ENCODE results near the gene SUSD5. TPM values are rescaled to one million over a fixed set of nuclear protein-coding genes. Genes with fewer than 3 reads are reported as not detected.

The SUSD5 gene
- total and polyA plus RNA-seq, 2 of the 4 experiments (the other 2 are of a cell fraction), result 1.4 to 2.9 TPM

- no peak for TF ChIP-seq RFX5 (IDR thresholded peaks at IDR 0.05; ENCODE audit: low read depth, low read length)
- TF ChIP-seq FOS (IDR thresholded peaks at IDR 0.05; ENCODE audit: low read depth, low read length), result no peak
Measured at GRCh38 chr3:33131331-33132018, 87.1 kb downstream of the SUSD5 start (continued).

GRCh38 chr3:33130144-33130543 lies 88.5 kb downstream of the SUSD5 start:
- ChIA-PET POLR2A (ENCODE audit: unreplicated experiment) (interaction anchor here (0.6 kb wide), 1 partner anchor 308 kb away, joined by 4 read pairs; no protein-coding TSS in a partner anchor), CTCF (interaction anchor here (4.0 kb wide), 1 partner anchor 242 kb away, joined by 66 read pairs; no protein-coding TSS in a partner anchor)
- Histone ChIP-seq H4K20me1 (ENCODE audit: insufficient read depth, low read length) (peaks cover 13% of the 10 kb centered on the region; the same call in 1 of the 2 replicates), H3K56ac (ENCODE audit: extremely low read depth, insufficient read depth, low read length) (no peak overlapping the region), H2AFZ (replicated peaks; ENCODE audit: low read length, poor library complexity) (no peak overlapping the region), H3K23ac (ENCODE audit: low read depth, low read length) (no peak overlapping the region), H3K4me1 (ENCODE audit: control insufficient read depth, insufficient read depth, low read length) (peaks cover 4% of the 10 kb centered on the region), H3K27me3 (ENCODE audit: control insufficient read depth, insufficient read depth, low read length) (no peaks in the 10 kb centered on the region), H4K8ac (ENCODE audit: low read depth in 2 of 2, low read length in 2 of 2) (no peak overlapping the region), H3K18ac (ENCODE audit: low read depth, low read length) (no peak overlapping the region), H4K91ac (ENCODE audit: insufficient read depth, low read depth, low read length) (no peak overlapping the region), H2BK5ac (ENCODE audit: low read depth, low read length, poor library complexity, severe bottlenecking) (peak overlapping the region; percentile 41), H4K5ac (ENCODE audit: low read depth, low read length) (no peak overlapping the region), H3K4me2 (ENCODE audit: low read depth, low read length) (no peak overlapping the region), H3K4me3 (ENCODE audit: insufficient read depth, low read depth, low read length) (no peak overlapping the region), H3K27ac (ENCODE audit: insufficient read depth, low read length) (no peak overlapping the region), H3K9me3 (ENCODE audit: control insufficient read depth, insufficient read depth, low read length) (no peaks in the 10 kb centered on the region), H2BK20ac (ENCODE audit: low read depth, low read length) (no peak overlapping the region), H2AK9ac (replicated peaks; ENCODE audit: low read depth, low read length, poor library complexity) (no peak overlapping the region), H3K4ac (ENCODE audit: low read depth, low read length) (no peak overlapping the region), H3K9ac (ENCODE audit: low read depth, low read length) (no peak overlapping the region), H2BK15ac (ENCODE audit: low read depth, low read length) (no peak overlapping the region), H3K9me1 (ENCODE audit: insufficient read depth, low read length) (no peaks in the 10 kb centered on the region; the same call in 1 of the 2 replicates), H3K14ac (replicated peaks; ENCODE audit: low read depth, low read length) (no peak overlapping the region), H2BK120ac (ENCODE audit: low read depth, low read length) (no peak overlapping the region), H2AK5ac (ENCODE audit: low read depth, low read length) (no peak overlapping the region), H3K79me1 (ENCODE audit: low read depth in 1 of 2, low read length in 2 of 2) (peaks cover 3 to 19% of the 10 kb centered on the region in 2 experiments; a peak in 3 of 4 replicates), H3K36me3 (ENCODE audit: control insufficient read depth, insufficient read depth, low read length) (peaks cover 24% of the 10 kb centered on the region)
- dilution Hi-C loops (cut with HindIII; ENCODE audit: low sequenced_read_pairs, unreplicated experiment) (loop anchor here (25.0 kb wide), 1 partner anchor 257 kb away; no protein-coding TSS in a partner anchor), intact Hi-C loops (cut with micrococcal nuclease) (loop anchor here (2.0 kb wide), 1 partner anchor 311 kb away; the partner anchor contains the start of gene UBP1), in situ Hi-C loops (cut with MboI; ENCODE audit: low sequenced_read_pairs) (loop anchor here (5.0 to 10.0 kb wide), 2 partner anchors 242 to 655 kb away; no protein-coding TSS in a partner anchor)
- TF ChIP-seq RFX5 (IDR thresholded peaks at IDR 0.05; ENCODE audit: low read depth, low read length), result no peak
- TF ChIP-seq POLR2A (IDR thresholded peaks at IDR 0.05; ENCODE audit: low read depth, low read length), result no peak
- TF ChIP-seq SMC3 (IDR thresholded peaks at IDR 0.05; ENCODE audit: low read depth, low read length), result no peak
- no peak for TF ChIP-seq ELK1 (IDR thresholded peaks at IDR 0.05; ENCODE audit: borderline replicate concordance, low read depth, low read length)
- no peak for TF ChIP-seq MAFK (IDR thresholded peaks at IDR 0.05; ENCODE audit: low read depth, low read length)
- no peak for TF ChIP-seq RCOR1 (IDR thresholded peaks at IDR 0.05; ENCODE audit: insufficient replicate concordance, low read length)
- no peak for TF ChIP-seq MAZ (IDR thresholded peaks at IDR 0.05; ENCODE audit: borderline replicate concordance, low read depth, low read length)
- no peak for TF ChIP-seq BHLHE40 (IDR thresholded peaks at IDR 0.05; ENCODE audit: low read depth, low read length)
- WGBS, 2 experiments (ENCODE audit: extremely low coverage in 2 of 2, insufficient read length in 1 of 2), result 83% methylated on average over 1 of the region's 2 CpGs; no CpG with 5 or more reads in 1 of the 2 experiments
- no TSS peak for BruUV-seq (replicated peaks)
- DNase-seq (peak; percentile 72), ATAC-seq (ENCODE audit: low read depth) (peak; percentile 71)

All from IMR-90 (cell line).